RWPE1 (cell line): Measurements from ENCODE around the gene IFFO2.

Source experiments
- CTCF ChIA-PET: fragments of 350-600 bp; sonication (Branson Sonifier 250); formaldehyde crosslinking; extraction: SDS; loops from one replicate; lab custom pipeline; 2021; lab: Yijun Ruan, JAX
- POLR2A ChIA-PET: fragments of 400-600 bp; formaldehyde crosslinking; extraction: SDS; loops from one replicate; lab custom pipeline; 2020; ENCODE audit warnings: antibody characterized with exemption; ENCODE audit not compliant: low non-redundant PET; lab: Yijun Ruan, JAX
- DNase-seq: peaks from one replicate; pipeline ENCODE4 v3.0.0; 2012; ENCODE audit warnings: low spot score
- H3K27ac ChIP-seq: fragments of 450-650 bp; 2 replicates; pipeline ENCODE4 v1.5.1; 2017
- TF ChIP-seq, protein P1 (sequence below): fragments of 450-650 bp; conservative IDR thresholded peaks from 2 replicates; pipeline ENCODE4 v1.5.1; 2017; ENCODE audit warnings: low read depth, mild to moderate bottlenecking

IFFO2 gene

DNA sequence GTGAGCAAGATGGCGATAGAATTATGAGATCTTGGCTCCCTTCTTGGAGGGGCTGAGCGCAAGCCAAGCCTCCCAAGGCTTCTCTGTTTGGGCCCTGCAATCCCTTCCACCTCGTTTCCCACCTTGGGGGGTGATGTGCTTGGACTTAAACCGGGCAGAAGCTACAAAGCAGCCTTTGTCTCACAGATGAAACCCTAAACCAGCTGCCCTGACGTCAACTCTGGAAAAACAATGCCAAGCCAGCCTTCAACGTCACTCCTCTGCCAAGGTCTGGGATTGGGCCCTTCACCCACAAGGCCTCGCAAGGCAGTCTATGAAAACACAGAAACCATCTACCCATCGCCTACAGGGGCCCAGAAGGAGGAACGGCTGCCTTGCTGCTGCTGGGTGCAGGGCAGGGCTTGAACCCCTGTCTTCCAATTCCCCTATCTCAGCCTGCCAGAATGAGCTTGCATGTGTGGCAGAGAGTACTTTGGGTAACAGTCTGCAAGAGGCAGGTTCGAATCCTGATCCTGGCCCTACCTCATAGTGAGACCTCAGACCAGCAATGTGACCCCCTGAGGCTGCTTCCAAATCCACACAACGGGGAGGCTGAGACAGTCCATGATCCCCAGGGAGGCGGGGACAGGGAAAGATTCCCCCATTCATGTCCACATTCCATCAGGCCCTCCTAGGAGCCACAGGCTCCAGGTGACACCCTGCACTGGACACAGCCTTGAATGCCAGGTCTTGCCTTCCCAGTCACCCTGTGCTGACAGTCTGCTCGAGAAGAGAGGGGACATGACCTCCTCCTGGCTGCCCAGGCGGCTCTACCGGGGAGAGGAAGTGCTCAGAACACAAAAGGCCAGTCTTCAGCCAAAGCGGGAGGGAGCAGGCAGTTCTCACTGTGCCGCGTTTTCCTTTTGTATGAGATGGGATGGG is 15.0 kb downstream of the IFFO2 start:
- ChIA-PET CTCF (no interaction called here), POLR2A (no interaction called here)
- TF ChIP-seq, protein P1, sequence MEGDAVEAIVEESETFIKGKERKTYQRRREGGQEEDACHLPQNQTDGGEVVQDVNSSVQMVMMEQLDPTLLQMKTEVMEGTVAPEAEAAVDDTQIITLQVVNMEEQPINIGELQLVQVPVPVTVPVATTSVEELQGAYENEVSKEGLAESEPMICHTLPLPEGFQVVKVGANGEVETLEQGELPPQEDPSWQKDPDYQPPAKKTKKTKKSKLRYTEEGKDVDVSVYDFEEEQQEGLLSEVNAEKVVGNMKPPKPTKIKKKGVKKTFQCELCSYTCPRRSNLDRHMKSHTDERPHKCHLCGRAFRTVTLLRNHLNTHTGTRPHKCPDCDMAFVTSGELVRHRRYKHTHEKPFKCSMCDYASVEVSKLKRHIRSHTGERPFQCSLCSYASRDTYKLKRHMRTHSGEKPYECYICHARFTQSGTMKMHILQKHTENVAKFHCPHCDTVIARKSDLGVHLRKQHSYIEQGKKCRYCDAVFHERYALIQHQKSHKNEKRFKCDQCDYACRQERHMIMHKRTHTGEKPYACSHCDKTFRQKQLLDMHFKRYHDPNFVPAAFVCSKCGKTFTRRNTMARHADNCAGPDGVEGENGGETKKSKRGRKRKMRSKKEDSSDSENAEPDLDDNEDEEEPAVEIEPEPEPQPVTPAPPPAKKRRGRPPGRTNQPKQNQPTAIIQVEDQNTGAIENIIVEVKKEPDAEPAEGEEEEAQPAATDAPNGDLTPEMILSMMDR = no peak
- peak overlapping the region; percentile 95 for H3K27ac ChIP-seq
- DNase-seq = no peak

DNA sequence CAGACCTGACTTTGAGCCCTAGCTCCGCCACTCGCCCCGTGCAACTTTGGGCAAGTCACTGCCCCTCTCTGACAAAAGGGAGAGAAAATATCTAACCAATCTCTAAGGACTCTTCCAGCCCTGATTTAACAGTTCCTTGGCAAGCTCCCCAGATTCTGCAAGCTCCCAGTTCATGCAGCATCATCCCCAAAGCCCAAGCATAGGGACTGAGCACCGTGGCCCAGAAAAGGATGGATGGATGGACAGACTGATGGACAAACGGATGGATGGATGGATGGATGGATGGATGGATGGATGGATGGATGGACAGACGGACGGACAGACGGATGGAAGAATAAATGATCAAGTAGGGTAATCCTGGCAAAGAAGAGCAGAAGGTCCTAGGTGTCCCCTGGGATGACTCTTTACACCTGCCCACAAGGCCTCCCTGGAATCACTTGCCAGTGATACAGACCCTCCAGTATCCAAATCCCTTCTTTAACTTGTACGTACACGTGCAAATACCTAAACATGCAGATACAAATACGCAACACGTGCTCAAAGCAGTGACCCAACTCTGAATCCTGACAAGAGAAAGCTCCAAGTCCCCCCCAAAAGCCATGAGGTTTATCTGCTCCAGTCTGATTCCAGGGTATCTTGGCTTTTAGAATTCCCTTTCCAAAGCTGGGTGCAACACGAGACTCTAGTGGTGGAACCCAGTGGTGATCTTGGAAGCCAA is 16.0 kb downstream of the IFFO2 start:
- TF ChIP-seq, protein P1 = no peak
- peak overlapping the region; percentile 95 for H3K27ac ChIP-seq
- CTCF ChIA-PET = no interaction called here
- DNase-seq = no peak
- POLR2A ChIA-PET = no interaction called here

DNA sequence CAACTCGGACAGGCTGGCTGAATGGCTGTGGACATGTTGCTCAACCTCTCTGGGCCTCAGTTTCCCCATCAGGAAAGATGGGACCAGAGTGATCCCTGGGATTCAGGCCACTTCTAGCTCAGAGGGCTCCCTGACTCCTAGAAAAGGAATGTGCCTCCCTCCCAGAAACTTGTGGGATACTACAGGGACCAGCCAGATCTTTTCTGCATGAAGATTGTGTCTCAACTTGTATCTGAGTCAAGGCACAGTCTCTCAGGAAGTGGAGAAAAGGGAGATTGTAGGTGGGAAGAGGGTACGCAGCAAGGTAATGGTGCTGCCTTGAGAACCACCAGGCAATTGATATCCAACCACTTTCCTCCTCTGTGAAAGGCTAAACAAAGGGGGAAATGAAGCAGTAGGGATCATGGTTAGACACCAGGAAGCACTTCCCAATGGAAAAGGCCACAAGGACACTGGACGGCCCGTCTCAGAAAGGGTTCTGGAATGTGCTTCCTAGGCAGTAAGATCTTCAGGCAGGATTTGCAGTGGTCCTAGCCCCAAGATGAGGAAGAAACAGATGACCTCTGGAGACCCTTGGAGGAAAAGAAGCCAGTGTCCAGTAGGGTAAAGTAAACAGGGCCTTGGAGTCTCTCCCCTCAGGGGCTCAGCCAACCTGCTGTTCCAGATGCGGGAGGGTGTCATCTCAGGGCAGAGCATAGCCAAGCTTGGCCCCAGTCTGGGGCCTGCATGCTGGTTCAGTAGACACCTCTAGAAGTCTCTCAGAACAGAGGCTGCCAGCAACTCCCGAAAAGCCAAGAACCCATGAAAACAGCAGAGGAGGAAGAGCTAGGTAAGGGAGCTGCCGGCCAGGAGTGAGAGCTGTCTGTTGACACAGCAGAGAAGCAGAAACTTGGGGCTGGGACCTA is 16.8 kb downstream of the IFFO2 start:
- ChIA-PET CTCF (interaction anchor here (0.6 kb wide), 1 partner anchor 11 kb away, joined by 4 read pairs; no protein-coding TSS in a partner anchor), POLR2A (no interaction called here)
- peak; percentile 75 for DNase-seq

DNA sequence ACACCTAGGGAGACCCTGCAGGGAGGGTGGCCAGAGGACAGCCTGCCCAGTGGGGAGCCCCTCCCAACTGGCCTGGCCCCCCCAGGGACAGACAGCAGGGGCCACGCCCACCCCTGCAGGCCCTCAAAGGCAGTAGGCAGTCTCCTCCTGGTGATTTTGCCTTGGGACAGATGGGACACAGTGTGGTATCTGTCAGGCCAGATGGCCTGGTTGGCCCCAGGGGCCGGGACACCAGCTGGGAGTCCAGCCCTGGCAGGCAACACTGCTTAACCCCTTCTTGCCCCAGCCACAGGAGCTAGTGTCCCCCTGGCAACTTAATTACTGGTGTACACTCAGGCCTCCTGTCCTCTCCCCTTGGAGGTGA is 17.8 kb downstream of the IFFO2 start:
- TF ChIP-seq, protein P1 = no peak
- H3K27ac ChIP-seq = peak overlapping the region; percentile 95
- no peak for DNase-seq
- ChIA-PET POLR2A (no interaction called here), CTCF (interaction anchor here (0.6 to 0.7 kb wide), 2 partner anchors 10 to 32 kb away, joined by 3 to 4 read pairs; no protein-coding TSS in a partner anchor)

More for the DNA sequence above, 16.8 kb downstream of the IFFO2 start:
- TF ChIP-seq, protein P1 = no peak
- peak overlapping the region; percentile 95 for H3K27ac ChIP-seq

DNA sequence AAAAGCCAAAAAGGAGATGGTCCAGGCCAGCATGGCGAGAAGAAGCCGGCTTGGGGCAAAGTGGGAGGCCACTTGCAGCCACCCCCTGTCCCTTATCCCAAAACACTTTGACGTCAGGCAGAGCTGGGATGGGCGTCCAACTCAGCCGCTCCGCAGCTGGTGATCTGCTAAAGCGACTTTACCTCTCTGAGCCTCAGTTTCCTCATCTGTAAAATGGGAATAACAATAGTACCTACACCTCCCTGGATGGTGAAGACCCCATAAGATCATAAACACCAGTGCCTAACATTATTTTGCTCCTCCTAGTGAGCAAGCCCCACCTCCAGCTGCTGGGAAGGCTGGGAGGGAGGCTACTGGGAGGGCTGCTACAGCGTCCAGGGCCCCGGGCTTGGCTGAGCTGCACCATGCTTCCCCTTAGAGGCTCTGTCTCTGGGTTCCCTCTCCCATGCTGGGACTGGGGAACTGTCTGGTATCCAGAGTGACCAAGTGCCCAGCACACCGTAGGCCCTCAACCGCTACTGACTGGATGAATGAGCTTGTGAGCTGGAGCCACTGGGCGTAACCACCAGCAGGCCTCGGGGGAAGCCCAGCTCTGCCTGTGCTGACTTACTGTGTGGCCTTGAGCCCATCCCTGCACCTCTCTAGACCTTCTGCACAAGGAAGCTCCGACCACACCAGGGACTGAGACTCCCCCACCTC is 18.3 kb downstream of the IFFO2 start:
- DNase-seq = no peak
- ChIA-PET POLR2A (no interaction called here), CTCF (interaction anchor here (0.7 to 1.4 kb wide), 2 partner anchors 11 to 31 kb away, joined by 3 to 4 read pairs; no protein-coding TSS in a partner anchor)
- TF ChIP-seq, protein P1 = no peak
- H3K27ac ChIP-seq = peak overlapping the region; percentile 95
